HG02763 (cell line): ENCODE data around the gene KLRG1.

Source experiments
- ATAC-seq: cut with Tn5 transposase; IDR thresholded peaks from one replicate; pipeline ENCODE4 v1.9.1; 2021; ENCODE audit warnings: mild to moderate bottlenecking, moderate library complexity; ENCODE audit not compliant: unreplicated experiment

KLRG1 gene

GRCh38 chr12:9040484-9041186 is 51.3 kb downstream of the KLRG1 start:
- no peak for ATAC-seq

DNA sequence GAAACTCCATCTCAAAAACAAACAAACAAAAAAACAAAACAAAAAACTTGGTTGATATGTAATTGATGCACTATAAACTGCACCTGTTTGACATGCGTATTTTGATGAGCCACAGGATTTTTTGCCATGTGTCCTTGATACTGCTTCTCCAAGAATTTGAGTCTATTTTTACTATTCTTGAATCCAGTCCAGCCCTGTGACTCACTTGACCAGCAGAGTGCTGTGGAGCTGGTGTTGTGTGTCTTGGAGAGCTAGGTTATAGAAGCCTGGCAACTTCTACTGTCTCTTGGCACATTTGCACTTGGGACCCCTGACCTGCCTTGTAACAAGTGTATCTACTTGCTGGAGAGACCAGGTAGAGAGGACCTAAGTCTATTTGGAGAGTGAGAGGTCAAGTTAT is 52.0 kb downstream of the KLRG1 start:
- ATAC-seq = no peak

DNA sequence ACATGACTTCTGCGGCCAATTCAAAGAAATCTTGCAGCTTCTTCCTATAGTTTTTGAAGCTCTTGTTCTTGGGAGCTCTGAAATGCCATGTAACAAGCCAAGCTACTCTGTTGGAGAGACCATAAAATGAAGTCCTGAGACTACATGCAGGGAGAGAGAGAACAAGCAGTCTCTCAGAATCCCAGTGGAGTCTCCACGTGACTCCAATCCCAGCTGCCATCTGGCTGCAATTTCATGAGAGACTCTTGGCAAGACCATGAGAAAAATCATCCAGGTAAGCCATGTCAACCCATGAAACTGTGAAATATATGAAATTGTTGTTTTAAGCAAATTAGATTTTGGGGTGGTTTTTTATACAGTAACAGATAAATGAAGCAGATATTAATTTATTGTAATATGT is 54.4 kb downstream of the KLRG1 start:
- no peak for ATAC-seq

- no peak for ATAC-seq
These were observed 57.8 kb downstream of the KLRG1 start for GRCh38 chr12:9047105-9047504.

DNA sequence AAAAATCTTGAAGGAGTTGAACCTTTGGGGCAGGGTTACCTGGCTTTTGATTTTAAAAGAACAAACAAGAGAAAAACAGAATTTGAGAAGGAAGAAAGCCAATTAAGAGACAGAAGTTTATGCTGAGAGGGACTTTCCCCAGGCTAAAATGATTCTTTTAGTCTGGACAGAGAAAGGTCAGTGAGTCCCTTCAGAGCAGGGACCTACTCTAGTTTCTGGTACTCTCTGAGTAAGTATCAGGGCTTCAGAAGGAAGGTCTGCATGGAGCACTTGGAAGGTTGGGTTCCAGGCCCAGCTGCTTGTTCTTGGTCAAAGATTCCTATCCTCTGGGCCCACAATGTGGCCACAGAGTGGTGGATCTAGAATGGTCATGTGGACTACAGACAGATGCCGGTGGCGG is 59.6 kb downstream of the KLRG1 start:
- ATAC-seq = no peak

GRCh38 chr12:9049520-9050133 is 60.3 kb downstream of the KLRG1 start:
- ATAC-seq = no peak

DNA sequence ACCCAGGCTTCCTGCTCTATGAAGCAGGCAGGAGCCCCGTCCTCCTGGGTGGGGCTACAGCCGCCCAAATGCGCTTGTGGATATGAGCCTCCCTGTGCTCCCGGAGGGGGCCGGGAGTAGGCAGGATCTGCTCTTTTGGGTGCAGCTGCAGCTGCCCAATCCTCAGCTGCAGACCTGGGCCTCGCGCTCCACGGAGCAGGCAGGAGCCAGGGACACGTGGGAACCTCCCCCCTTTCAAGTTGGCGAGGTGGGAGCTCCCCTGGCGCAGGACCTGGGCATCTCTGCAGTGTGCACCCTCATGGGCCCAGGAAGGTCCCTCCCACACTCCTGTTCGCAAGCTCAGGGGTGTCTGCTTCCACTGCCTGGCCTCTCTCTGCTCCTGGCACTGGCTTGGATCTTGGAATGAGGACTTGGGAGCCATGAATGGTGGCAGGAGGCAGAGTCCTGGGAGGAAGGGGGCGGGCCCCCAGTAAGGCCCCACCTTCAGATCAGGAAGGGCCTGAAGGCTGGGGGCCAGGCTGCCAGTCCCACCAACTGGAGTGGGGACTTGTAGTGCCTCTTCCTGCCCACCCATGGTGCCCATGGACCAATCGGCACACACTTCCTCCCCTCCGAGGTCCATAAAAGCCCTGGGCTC is 61.3 kb downstream of the KLRG1 start:
- ATAC-seq = no peak

DNA sequence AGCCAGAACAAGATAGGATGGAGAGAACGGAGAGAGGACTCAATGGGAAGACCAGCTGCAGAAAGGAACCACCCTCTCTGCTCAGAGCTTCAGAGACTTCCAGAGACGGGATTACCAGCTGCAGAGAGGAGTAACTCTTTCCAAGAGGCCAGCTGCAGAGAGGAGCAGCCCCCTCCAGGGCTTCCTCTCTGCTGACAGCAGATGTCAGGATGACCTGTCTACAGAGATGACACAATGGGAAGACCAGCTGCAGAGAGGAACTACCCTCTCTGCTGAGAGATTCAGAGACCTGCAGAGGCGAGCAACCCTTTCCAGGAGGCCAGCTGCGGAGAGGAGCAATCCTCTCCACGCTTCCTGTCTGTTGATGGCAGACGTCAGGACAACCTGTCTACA is 61.8 kb downstream of the KLRG1 start:
- ATAC-seq = no peak

GRCh38 chr12:9052610-9053009 is 63.3 kb downstream of the KLRG1 start:
- ATAC-seq = no peak
